ENCODE results near the gene CH25H. TPM values are rescaled to one million over a fixed set of nuclear protein-coding genes. Genes with fewer than 3 reads are reported as not detected.
"Not testable (repeated sequence)": the region's sequence is repeated elsewhere in the genome, so short reads cannot be mapped to it uniquely, and the experiment has no call there.

Gene CH25H
- total RNA-seq, 1 donor from 2014 or later, result 0.40 TPM

GRCh38 chr10:89201345-89202032 lies 5.6 kb downstream of the CH25H start:
- DNase-seq (ENCODE audit: low read depth, low spot score), result no peak

GRCh38 chr10:89197473-89197872 lies 9.6 kb downstream of the CH25H start:
- no peak for DNase-seq (ENCODE audit: low read depth, low spot score)

GRCh38 chr10:89191301-89191700 lies 15.8 kb downstream of the CH25H start:
- DNase-seq (ENCODE audit: low read depth, low spot score), result not testable (repeated sequence)

- DNase-seq (ENCODE audit: low read depth, low spot score), result no peak
Measured at GRCh38 chr10:89189211-89189734, 17.8 kb downstream of the CH25H start.

- no peak for DNase-seq (ENCODE audit: low read depth, low spot score)
Measured at GRCh38 chr10:89185658-89186057, 21.5 kb downstream of the CH25H start.

GRCh38 chr10:89184638-89185037 lies 22.5 kb downstream of the CH25H start:
- no peak for DNase-seq (ENCODE audit: low read depth, low spot score)

GRCh38 chr10:89183571-89183970 lies 23.5 kb downstream of the CH25H start:
- no peak for DNase-seq (ENCODE audit: low read depth, low spot score)

GRCh38 chr10:89182894-89183293 lies 24.2 kb downstream of the CH25H start:
- no peak for DNase-seq (ENCODE audit: low read depth, low spot score)

GRCh38 chr10:89175816-89176215 lies 31.3 kb downstream of the CH25H start:
- no peak for DNase-seq (ENCODE audit: low read depth, low spot score)

- no peak for DNase-seq (ENCODE audit: low read depth, low spot score)
Measured at GRCh38 chr10:89173075-89173474, 34.0 kb downstream of the CH25H start.

GRCh38 chr10:89171996-89172395 lies 35.1 kb downstream of the CH25H start:
- no peak for DNase-seq (ENCODE audit: low read depth, low spot score)

- DNase-seq (ENCODE audit: low read depth, low spot score), result no peak
Measured at GRCh38 chr10:89171263-89171872, 35.7 kb downstream of the CH25H start.

- not testable (repeated sequence) for DNase-seq (ENCODE audit: low read depth, low spot score)
Measured at GRCh38 chr10:89168354-89168900, 38.7 kb downstream of the CH25H start.

- DNase-seq (ENCODE audit: low read depth, low spot score), result no peak
Measured at GRCh38 chr10:89167915-89168314, 39.2 kb downstream of the CH25H start.

GRCh38 chr10:89165923-89166322 lies 41.2 kb downstream of the CH25H start:
- DNase-seq (ENCODE audit: low read depth, low spot score), result no peak

GRCh38 chr10:89164920-89165319 lies 42.2 kb downstream of the CH25H start:
- no peak for DNase-seq (ENCODE audit: low read depth, low spot score)

- DNase-seq (ENCODE audit: low read depth, low spot score), result no peak
Measured at GRCh38 chr10:89164080-89164479, 43.0 kb downstream of the CH25H start.

GRCh38 chr10:89163265-89163995 lies 43.7 kb downstream of the CH25H start:
- DNase-seq (ENCODE audit: low read depth, low spot score), result no peak

GRCh38 chr10:89162596-89162995 lies 44.5 kb downstream of the CH25H start:
- no peak for DNase-seq (ENCODE audit: low read depth, low spot score)

GRCh38 chr10:89160339-89160738 lies 46.8 kb downstream of the CH25H start:
- no peak for DNase-seq (ENCODE audit: low read depth, low spot score)

GRCh38 chr10:89159761-89160160 lies 47.4 kb downstream of the CH25H start:
- no peak for DNase-seq (ENCODE audit: low read depth, low spot score)

GRCh38 chr10:89159316-89159715 lies 47.8 kb downstream of the CH25H start:
- no peak for DNase-seq (ENCODE audit: low read depth, low spot score)

Measured in pulmonary artery endothelial cell (primary cell).